Measurements from ENCODE around the gene IMP4. TPM values are rescaled to one million over a fixed set of nuclear protein-coding genes. Genes with fewer than 3 reads are reported as not detected.

The IMP4 gene
- total RNA-seq, 1 experiment from 2014 or later: 101 TPM

DNA sequence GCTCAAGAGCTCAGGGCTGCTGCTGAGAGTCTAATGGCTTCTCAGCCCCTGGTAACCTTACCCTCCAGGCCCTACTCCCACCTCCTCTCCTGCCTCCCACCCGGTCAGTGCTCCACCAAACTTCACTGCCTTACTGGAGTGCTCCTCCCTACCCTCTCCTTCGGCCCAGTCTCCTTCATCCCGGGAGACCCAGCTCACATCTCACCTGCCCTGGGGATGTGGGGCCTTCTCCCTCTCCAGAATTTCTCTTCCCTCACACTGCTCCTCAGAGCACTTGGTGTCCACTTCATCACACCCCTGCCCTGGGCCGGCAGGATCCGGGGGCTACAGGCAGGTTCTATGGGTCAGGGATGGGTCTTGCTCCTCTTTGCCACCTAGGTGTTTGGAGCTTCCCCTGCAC, 34.8 kb downstream of the IMP4 start:
- WGBS (ENCODE audit: extremely low coverage, insufficient read length, low lambda C conversion rate): no CpG with 5 or more reads among the region's 5 CpGs
- H3K9me3 Mint-ChIP-seq: no peaks in the 10 kb centered on the region
- Histone ChIP-seq H3K9me3 (ENCODE audit: control insufficient read depth, low read depth, low read length) (no peaks in the 10 kb centered on the region), H3K14ac (ENCODE audit: insufficient read depth, low read length) (no peak overlapping the region), H4K91ac (ENCODE audit: insufficient read length, low read depth, low read length) (no peak overlapping the region), H3K4ac (ENCODE audit: low read depth, low read length) (no peak overlapping the region), H3K18ac (ENCODE audit: insufficient read length, low read depth, low read length) (no peak overlapping the region), H2BK12ac (ENCODE audit: insufficient read length, low read depth, low read length) (no peak overlapping the region), H4K20me1 (ENCODE audit: control insufficient read depth, insufficient read depth, insufficient read length) (no peaks in the 10 kb centered on the region), H2AK5ac (ENCODE audit: insufficient read length, low read length) (no peak overlapping the region), H3K27ac (ENCODE audit: insufficient read length, low read depth, low read length) (no peak overlapping the region), H2BK5ac (ENCODE audit: insufficient read length, low read length) (no peak overlapping the region), H3K4me2 (ENCODE audit: insufficient read depth, insufficient read length, low read length) (no peak overlapping the region), H2BK15ac (ENCODE audit: low read depth, low read length) (no peak overlapping the region), H3K27me3 (ENCODE audit: insufficient read depth, low read length) (no peaks in the 10 kb centered on the region), H2BK120ac (ENCODE audit: low read depth, low read length, poor library complexity, severe bottlenecking) (no peak overlapping the region), H3K9ac (ENCODE audit: extremely low read depth, insufficient read length, low read length) (no peak overlapping the region), H4K8ac (replicated peaks; ENCODE audit: insufficient read length, low read depth, low read length) (no peak overlapping the region), H3K23me2 (ENCODE audit: insufficient read length, low read depth, low read length, poor library complexity, severe bottlenecking) (peaks cover 4% of the 10 kb centered on the region), H3K79me2 (ENCODE audit: insufficient read depth, low read length) (no peaks in the 10 kb centered on the region), H3T11ph (ENCODE audit: low read length) (no peak overlapping the region), H2BK20ac (ENCODE audit: low read depth, low read length, poor library complexity, severe bottlenecking) (no peak overlapping the region), H3K79me1 (ENCODE audit: insufficient read depth, low read depth, low read length, poor library complexity, severe bottlenecking) (no peaks in the 10 kb centered on the region), H4K5ac (ENCODE audit: insufficient read length, low read depth, low read length) (no peak overlapping the region), H3K4me1 (ENCODE audit: insufficient read depth, low read length) (no peaks in the 10 kb centered on the region), H3K56ac (ENCODE audit: insufficient read length, low read depth, low read length) (no peak overlapping the region), H3K23ac (ENCODE audit: insufficient read length, low read depth, low read length) (no peak overlapping the region), H2AFZ (ENCODE audit: low read length) (no peak overlapping the region)
- peaks cover 2% of the 10 kb centered on the region; the same call in 1 of the 2 replicates for H3K27me3 Mint-ChIP-seq (ENCODE audit: low read depth)
- no peak overlapping the region; a peak in 1 of 7 replicates for H3K27ac Mint-ChIP-seq
- no peak for DNase-seq
- H3K4me1 Mint-ChIP-seq: peaks cover 6 to 15% of the 10 kb centered on the region in 2 experiments
- TF ChIP-seq, protein P1, sequence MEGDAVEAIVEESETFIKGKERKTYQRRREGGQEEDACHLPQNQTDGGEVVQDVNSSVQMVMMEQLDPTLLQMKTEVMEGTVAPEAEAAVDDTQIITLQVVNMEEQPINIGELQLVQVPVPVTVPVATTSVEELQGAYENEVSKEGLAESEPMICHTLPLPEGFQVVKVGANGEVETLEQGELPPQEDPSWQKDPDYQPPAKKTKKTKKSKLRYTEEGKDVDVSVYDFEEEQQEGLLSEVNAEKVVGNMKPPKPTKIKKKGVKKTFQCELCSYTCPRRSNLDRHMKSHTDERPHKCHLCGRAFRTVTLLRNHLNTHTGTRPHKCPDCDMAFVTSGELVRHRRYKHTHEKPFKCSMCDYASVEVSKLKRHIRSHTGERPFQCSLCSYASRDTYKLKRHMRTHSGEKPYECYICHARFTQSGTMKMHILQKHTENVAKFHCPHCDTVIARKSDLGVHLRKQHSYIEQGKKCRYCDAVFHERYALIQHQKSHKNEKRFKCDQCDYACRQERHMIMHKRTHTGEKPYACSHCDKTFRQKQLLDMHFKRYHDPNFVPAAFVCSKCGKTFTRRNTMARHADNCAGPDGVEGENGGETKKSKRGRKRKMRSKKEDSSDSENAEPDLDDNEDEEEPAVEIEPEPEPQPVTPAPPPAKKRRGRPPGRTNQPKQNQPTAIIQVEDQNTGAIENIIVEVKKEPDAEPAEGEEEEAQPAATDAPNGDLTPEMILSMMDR (conservative IDR thresholded peaks at IDR 0.05): no peak
- peaks cover 0 to 13% (median 12%) of the 10 kb centered on the region in 3 experiments; a peak in 4 of 7 replicates for H3K36me3 Mint-ChIP-seq (ENCODE audit: insufficient read depth in 1 of 3, low read depth in 3 of 3)
- H3K4me3 Mint-ChIP-seq: no peak overlapping the region

Data from H9 (cell line).